ENCODE results near the gene HCN2.
"Not testable (repeated sequence)": the region's sequence is repeated elsewhere in the genome, so short reads cannot be mapped to it uniquely, and the experiment has no call there.

HCN2 gene

DNA sequence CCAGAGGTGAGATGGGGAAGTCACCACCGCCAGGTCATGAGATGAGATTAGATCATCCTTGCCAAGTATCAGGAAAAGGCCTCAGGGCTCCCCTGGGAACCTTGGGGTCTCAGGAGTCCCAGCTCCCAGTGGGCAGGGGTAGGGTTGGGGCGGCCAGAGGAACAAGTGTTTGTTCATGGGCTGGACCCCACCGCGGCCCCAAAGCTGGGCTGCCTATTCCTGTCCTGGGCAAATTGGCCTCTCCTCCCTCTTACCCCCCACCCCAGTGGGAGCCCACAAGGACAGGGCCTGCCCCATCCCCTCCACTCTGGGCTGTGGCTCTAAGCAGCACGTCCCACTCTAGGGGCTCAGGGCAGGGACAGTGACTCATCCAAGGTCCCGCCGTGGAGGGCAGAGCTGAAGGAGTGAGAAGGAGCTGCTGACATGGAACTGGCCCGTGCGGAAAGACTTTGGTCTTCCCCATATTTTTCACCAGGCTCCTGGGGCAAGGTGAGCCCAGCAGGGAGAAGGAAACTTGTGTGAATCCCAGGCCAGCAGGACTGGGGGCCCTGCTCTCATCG, 4.0 kb upstream of the HCN2 start:
- DNase-seq (ENCODE audit: low read depth), result no peak

DNA sequence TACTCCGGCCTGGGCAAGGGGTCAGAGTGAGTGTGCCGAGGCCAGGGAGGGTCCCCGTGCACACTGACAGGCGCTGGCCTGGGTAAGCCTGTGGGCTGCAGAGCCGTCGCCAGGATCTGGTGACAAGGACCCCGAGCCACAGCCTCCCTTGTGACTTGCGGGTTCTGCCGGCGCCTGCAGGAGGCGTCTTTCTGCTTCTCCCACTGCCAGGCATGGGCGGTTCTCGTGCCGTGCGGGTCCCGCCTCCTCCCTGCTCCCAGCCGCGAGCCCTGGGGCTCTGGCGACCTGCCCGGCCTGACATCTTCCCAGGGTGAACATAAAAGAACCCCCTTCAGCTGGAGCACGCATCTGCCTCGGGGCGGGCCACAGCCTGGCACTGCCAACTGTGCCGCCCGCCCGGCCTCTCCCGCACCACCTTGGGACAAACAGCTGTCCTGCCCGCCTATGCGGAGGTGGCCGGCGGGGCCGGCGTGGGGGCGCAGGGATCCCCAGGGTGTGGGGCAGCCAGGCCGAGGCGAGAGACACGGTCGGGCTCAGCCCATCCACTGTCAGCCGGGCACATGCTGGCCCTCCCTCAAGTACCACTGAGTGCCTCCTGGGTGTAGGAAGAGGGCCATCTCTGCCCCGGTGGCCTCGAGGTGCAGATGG, 1.5 kb upstream of the HCN2 start:
- DNase-seq (ENCODE audit: low read depth), result peak; percentile 76

DNA sequence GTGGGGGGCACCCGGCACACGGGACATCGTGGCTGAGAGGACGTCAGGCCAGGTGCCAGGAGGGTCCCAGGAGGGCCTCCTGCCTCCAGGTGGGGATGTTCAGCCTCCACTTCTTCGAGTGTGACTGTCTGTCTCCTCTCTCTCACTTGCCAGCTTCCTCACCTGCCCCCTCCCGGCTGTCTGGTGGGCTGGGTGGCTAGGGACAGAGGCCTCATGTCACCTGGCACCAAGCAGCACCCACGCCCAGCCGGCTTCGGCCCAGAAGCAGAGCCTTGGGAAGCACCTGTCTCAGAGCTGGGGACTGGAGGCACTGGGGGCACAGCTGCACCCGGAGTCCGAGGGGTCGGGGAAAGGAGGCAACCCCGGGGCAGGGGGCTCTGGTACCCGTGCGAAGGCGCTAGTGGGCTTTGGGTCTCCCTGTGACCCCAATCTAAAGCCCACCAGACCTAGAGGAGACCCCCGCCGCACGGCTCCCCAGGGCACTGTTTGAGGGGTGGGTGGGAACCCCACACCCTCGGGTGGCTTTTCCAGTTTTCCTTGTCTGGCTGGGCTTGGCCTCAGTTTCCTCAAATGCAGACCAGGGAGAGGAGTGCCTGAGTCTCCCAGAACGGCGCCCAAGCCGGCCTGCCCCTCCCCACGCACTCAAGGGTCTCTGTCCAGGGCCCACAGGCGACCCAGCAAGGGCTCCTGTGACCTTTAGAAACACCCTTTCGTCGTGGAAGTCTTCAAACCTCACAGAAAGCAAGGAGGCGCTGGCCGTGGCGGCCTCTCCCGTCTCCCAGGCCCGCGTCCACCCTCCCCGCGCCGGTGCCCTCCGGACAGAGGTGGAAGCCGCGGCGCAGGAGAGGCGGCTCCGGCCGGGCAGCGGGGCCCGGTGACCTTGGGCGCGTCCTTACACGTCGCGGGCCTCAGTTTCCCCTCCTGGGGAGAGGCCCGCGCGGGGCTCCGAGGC, 664 bp upstream of the HCN2 start:
- DNase-seq (ENCODE audit: low read depth), result no peak

DNA sequence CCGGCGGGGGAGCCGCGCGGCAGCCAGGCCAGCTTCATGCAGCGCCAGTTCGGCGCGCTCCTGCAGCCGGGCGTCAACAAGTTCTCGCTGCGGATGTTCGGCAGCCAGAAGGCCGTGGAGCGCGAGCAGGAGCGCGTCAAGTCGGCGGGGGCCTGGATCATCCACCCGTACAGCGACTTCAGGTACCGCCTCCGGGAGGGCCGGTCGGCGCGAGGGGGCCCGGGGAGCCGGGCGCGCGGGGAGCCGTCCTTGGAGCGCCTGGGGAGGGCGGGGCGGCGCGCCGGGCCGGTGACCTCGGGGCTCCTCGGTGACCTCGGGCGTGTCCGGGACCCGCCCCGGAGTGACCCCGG, 690 bp downstream of the HCN2 start:
- DNase-seq (ENCODE audit: low read depth), result no peak

DNA sequence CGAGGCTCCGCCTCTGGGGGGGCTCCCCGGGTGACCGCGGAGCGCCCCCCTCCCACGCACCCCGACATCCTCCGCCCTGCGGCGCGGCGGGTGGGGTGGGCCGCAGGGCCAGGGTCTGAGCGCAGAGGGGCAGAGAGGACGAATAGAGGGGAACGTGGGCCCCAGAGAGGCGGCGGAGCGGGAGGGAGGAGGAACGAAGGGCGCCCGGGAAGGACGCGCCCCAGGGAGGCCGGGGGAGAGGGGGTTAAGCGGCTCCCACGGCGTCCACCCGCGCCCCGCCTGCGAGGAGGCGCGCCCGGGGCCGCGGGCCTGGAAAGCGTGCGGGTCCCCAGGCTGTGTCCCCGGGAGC, 1.0 kb downstream of the HCN2 start:
- DNase-seq (ENCODE audit: low read depth), result no peak

DNA sequence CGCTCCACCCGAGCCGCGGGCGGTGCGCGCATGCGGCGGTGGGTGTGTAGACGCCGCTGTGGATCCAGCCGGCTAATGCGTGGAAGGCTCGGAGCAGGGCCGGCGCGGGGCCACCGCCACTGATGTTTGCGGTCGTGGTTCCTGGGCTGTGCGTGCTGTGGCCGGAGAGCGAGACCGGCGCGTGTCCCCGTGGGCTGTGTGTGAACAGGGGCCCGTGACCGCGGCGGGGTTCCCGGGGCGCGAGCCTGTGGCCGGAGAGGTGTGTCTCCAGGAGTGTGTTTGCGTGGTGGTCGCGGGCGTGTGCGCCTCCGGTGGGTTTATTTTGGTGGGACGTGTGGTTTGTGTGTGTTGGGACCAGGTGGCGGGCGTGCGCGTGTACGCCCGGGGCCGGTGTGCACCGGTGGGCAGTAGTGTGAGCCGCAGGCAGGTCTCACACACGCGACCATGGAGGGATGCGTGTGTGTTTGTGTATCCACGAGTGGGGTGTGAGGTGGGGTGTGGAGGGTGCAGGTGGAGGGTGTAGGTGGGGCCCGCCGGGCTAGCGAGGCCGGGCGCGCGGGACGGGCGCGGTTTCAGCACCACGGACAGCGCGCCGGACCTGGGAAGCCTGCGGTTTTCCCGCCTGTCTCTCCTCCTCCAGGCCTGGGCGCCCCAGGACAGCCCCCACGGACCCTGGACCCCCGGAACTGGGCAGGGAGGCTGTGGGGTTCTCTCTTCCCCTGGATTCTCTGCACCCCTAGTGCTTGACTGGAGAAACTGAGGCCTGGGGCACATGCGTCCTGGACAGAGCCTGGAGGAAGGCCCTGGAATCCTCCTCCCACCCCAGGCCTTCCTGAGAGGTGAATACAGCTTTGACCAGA, 1.6 kb downstream of the HCN2 start:
- no peak for DNase-seq (ENCODE audit: low read depth)

DNA sequence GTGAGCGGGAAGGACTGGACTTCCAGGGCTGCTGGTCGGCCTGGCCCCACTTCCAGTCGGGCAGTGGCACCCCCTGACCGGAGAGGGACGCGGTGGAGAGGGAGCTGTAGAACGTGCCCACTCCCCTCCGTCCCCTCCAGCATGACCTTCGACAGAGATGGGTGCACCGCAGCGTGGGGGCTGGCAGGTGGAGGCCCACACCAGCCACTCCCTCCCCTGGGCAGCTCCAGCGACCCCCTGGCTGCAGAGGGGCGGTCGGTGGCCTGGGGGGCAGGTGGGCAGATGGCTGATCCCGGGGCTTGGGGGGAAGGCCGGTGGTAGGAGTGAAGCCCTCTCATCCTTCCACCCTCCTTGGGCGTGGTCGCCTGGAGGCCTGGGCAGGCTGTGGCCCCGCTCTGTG, 2.4 kb downstream of the HCN2 start:
- no peak for DNase-seq (ENCODE audit: low read depth)

DNA sequence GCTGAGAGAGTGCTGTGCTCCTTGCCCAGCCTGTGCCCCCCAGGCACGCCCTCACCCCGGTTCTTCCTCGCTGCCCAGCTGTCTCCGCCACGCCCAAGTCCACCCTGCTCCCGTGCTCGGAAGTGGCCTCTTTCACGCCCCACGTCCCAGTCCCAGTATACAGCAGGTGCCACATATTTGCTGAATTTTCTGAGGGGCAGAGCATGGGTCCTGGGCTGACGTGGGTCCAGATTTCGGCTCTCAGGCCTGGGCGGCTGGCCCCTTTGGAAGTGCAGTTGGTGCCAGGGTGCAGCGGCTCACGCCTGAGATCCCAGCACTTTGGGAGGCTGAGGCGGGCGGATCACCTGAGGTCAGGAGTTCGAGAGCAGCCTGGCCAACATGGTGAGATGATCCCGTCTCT, 3.4 kb downstream of the HCN2 start:
- no peak for DNase-seq (ENCODE audit: low read depth)

DNA sequence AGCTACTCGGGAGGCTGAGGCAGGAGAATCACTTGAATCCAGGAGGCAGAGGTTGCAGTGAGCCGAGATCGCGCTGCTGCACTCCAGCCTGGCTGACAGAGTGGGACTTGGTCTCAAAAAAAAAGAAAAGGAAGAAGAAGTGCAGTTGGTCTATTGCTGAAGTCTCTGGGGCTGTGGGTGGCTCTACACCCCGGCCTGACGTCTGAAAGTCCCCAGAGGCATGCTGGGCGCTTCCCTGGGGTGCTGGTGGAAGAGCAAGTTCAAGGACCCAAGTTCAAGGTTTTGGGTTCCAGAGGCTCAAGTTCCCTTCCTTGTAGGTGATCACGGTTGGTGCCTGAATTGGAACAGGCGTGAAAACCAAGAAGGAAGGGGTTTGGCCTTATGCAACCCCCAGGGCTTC, 3.8 kb downstream of the HCN2 start:
- no peak for DNase-seq (ENCODE audit: low read depth)

DNA sequence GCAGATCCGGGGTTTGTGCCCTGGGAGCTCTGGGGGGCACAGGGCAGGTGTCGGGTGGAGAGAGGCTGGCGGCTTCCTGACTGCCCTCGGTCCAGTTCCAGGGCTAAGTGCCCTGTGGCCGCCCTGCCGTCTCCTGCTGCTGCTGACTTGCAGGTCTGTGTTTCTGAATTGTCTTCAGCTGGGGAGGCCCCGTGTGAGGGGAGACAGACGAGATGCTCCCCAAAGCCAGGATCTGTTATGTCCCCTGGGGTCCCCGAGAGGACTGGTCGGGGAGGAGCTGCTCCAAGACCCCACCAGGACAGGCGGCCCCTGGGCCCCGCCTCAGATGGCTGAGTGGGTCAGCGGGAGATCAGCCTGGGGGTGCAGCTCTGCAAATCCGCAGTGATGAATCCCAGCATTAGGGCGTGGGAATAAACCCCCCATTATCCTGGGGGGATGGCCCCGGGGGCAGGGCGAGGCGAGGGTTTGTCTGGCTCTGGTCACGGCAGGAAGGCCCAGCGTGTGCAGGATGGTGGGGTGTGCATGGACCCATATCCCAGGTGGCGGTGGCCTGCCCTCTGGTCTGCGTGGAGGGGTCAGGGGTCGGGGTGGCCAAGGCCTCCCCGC, 4.7 kb downstream of the HCN2 start:
- DNase-seq (ENCODE audit: low read depth), result no peak

DNA sequence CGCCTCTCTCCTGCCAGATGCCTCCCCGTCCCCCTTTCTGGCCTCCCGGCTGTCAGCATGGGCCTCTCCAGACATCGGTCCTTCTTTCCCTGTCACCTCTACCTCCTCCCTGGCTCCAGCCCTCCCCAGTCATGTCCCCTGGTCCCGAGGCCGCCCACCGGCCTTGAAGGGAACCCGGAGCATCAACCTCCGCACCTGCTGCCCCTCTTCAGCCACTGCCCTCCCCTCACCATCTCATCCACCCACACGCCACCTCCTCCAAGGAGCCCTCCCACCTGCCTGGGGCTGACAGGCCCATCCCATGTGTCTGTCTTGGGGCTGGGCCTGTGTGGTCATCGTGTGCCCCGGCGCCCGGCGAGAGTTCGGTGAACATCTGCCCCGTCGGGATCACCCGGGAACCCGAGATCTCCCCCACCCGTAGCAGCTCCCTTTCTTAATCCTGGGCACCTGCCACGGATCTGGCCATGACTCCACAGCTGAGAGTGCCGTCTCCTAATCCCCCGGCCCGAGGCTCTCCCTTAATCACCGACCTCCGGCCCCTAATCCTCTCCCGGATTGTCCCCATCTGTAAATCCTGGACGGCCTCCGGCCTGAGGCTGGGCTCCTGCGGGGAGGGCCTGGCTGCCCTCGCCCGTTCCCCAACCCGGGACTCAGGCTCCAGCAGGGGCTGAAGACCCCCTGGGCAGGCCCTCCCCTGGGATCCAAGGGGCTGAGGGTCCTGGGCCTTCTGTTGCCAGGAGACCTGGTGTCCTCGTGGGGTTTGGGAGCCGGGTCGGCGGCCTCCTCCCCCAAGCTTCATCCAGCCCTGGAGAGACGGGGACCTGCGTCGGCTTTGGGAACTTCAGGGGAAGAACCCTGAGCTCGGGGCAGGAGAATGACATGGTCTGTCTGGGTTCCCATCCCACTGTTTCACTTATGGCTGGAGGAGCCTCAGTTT, 5.9 kb downstream of the HCN2 start:
- DNase-seq (ENCODE audit: low read depth), result no peak

DNA sequence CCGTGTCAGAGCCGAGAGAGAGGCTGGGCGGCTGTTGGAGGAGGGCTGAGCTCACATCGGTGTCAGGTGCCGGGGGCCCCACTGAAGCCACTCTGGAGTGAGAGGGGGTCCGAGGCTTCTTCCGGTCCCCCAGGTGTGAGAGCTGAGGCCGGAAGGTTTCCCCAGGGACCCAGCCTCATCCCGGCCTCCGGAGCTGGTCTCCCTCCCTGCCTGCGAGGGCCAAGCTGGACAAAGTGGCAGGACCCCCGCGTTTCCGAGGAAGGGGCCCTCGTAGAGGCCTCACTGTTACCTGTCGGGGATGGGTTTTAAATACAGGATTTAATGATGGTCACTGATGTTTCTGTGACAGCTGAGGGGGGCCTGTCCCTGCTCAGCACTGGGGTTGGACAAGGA, 6.6 kb downstream of the HCN2 start:
- no peak for DNase-seq (ENCODE audit: low read depth)

DNA sequence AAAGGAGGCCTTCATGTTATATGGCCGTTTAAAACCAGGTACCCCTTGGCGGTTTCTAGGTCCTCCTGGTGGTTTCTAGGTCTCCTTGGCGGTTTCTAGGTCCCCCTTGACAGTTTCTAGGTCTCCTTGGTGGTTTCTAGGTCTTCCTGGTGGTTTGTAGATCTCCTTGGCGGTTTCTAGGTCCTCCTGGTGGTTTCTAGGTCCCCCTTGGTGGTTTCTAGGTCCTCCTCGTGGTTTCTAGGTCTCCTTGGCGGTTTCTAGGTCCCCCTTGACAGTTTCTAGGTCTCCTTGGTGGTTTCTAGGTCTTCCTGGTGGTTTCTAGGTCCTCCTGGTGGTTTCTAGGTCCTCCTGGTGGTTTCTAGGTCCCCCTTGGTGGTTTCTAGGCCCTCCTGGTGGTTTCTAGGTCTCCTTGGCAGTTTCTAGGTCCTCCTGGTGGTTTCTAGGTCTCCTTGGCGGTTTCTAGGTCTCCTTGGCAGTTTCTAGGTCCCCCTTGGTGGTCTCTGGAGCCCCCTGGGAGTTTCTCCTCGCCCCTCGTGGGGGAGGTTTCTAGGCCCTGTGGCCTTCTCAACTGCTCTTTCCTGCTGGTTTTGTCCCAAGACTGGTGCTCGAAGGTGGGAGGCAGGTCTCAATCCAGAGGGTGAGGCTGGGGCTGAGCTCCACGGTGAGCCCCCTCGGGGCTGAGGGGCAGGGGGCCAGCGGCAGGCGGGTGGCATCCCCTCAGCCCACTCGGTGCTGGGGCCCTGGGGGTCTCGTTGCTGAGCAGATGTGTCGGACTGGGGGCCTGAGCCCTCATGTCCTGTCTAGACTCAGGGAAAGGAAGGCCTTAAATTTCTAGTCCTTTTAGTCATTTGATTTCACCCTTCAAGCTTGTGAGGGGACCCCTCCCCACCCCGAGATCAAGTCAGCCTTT, 8.0 kb downstream of the HCN2 start:
- DNase-seq (ENCODE audit: low read depth), result no peak

DNA sequence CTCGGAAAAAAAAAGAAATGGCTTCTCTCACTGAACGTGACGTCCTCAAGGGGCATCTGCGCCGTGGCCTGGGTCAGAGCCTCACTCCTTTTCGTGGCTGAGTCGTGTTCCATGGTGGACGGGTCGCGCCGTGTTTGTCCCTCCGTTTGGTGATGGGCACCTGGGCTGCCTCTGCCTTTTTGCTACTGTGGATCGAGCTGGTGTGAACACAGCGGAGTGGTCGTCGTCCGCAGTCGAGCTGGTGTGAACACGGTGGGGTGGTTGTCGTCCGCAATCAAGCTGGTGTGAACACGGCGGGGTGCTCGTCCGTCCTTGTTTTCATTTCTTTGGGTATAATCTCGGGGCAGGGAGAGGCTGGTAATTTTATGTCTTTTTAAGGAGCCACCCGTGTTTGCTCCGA, 11.6 kb downstream of the HCN2 start:
- no peak for DNase-seq (ENCODE audit: low read depth)

DNA sequence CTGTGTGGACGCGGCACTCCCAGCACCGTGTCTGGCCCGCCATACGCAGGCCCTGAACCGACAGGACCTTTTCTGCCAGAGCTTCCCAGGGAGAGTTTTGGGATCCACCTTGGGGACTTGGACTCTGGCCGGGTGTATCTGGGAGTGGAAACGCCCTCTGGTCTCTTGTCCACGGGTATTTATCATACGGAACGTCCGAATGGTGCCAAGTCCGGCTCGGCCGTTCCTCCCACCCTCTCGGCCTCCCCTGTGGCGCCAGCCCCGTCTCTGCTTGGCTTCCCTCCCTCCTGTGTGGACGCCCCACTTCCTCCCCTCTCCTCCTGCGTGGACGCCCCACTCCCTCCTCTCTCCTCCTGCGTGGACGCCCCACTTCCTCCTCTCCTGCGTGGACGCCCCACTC, 12.1 kb downstream of the HCN2 start:
- DNase-seq (ENCODE audit: low read depth), result no peak

DNA sequence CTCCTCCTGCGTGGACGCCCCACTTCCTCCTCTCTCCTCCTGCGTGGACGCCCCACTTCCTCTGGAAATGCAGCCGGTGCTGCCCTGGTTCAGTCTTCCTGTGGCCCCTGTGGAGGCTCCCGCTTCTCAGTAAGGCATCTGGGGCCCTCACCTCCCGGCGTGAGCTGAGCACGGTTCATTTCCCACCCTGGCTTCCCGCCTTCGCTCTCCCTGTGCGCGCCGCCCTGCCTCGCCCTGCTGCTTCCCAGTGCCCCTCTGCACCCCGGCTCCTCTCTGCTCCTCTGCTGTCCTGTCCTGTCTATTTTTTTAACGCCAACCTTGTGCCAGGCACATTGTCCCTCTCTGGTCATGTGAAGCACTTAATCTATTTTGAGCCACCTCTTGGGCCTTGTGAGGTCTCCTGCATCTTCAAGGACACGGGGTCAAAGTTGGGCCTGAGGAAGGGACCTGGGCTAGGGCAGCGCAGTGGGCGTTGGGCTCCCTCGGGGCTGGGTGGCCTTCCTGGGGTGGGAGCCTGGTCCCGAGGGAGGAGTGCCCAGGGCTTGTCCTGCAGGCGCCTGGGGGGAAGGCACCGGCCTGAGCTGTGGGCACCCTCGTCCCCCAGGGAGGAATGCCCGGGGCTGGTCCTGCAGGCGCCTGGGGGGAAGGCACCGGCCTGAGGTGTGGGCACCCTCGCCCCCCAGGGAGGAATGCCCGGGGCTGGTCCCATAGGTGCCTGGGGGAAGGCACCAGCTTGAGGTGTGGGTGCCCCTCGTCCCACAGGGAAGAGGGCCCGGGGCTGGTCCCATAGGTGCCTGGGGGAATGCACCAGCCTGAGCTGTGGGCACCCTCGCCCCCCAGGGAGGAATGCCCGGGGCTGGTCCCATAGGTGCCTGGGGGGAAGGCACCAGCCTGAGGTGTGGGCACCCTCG, 13.0 kb downstream of the HCN2 start:
- DNase-seq (ENCODE audit: low read depth), result no peak

DNA sequence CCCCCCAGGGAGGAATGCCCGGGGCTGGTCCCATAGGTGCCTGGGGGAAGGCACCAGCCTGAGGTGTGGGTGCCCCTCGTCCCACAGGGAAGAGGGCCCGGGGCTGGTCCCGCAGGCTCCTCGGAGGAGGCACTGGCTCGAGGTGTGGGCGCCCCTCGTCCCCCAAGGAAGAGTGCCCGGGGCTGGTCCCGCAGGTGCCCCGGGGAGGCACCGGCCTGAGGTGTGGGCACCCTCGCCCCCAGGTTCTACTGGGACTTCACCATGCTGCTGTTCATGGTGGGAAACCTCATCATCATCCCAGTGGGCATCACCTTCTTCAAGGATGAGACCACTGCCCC, 13.6 kb downstream of the HCN2 start:
- not testable (repeated sequence) for DNase-seq (ENCODE audit: low read depth)

DNA sequence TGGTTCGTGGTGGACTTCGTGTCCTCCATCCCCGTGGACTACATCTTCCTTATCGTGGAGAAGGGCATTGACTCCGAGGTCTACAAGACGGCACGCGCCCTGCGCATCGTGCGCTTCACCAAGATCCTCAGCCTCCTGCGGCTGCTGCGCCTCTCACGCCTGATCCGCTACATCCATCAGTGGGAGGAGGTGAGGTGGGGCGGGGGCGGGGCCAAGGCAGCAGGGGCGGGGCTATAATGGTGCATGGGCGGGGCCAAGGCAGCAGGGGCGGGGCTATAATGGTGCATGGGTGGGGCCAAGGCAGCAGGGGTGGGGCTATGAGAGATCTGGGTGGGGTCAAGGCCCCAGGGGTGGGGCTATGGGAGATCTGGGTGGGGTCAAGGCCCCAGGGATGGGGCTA, 14.1 kb downstream of the HCN2 start:
- not testable (repeated sequence) for DNase-seq (ENCODE audit: low read depth)

DNA sequence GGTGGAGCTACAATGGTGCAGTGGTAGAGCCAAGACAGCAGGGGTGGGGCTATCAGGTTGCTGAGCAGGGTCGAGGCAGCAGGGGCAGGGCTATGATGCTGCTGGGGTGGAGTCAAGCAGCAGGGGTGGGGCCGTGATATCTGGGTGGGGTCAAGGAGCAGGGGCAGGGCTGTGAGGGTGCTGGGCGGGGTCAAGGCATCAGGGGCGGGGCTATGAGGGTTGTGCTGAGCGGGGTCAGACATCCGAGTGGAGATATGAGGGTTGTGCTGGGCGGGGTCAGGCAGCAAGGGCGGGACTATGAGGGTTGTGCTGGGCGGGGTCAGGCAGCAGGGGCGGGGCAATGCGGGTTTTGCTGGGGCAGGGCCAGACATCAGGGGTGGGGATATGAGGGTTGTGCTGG, 14.7 kb downstream of the HCN2 start:
- DNase-seq (ENCODE audit: low read depth), result no peak
